OCI-LY7 (cell line): Measurements from ENCODE around the gene PAXIP1. TPM values are rescaled to one million over a fixed set of nuclear protein-coding genes. Genes with fewer than 3 reads are reported as not detected.
A peak's percentile ranks its signal among the peaks of the same experiment; 100 is the strongest.
"Not testable (repeated sequence)": the region's sequence is repeated elsewhere in the genome, so short reads cannot be mapped to it uniquely, and the experiment has no call there.

Source experiments
- BruUV-seq: library from RNA; stranded (reverse); fragments of 400-500 nt; replicated peaks from 2 replicates; lab custom pipeline; 2021; lab: Mats Ljungman, UMichigan
- CTCF ChIA-PET: fragments of 300-600 bp; sonication (Branson Sonifier 250); formaldehyde crosslinking; loops from one replicate; lab custom pipeline; 2022; ENCODE audit warnings: antibody characterized with exemption; ENCODE audit not compliant: unreplicated experiment; lab: Charles Lee
- POLR2A ChIA-PET: fragments of 300-600 bp; sonication (Branson Sonifier 250); formaldehyde crosslinking; loops from one replicate; lab custom pipeline; 2022; ENCODE audit warnings: antibody characterized with exemption; lab: Charles Lee
- DNase-seq: peaks from one replicate; pipeline ENCODE4 v3.0.0-alpha.2; 2015; ENCODE audit warnings: low spot score
- H2AFZ ChIP-seq: fragments of 200-600 bp; sonication (generic), shearing (Covaris generic); 2 replicates; pipeline ENCODE4 v1.6.1; 2014; ENCODE audit warnings: mild to moderate bottlenecking, antibody characterized with exemption, low read length, moderate library complexity
- H3K27ac ChIP-seq: fragments of 200-600 bp; sonication (generic); 2 replicates; pipeline ENCODE4 v1.5.1; 2014; ENCODE audit warnings: mixed run types, low read depth, mild to moderate bottlenecking, moderate library complexity, low read length, inconsistent platforms; ENCODE audit not compliant: poor library complexity, severe bottlenecking
- H3K36me3 ChIP-seq: fragments of 200-600 bp; sonication (generic); 2 replicates; pipeline ENCODE4 v1.6.1; 2014; ENCODE audit warnings: mild to moderate bottlenecking, antibody characterized with exemption, low read length, moderate library complexity, mixed read lengths; ENCODE audit not compliant: insufficient read depth
- H3K4me1 ChIP-seq: fragments of 200-600 bp; sonication (generic); 2 replicates; pipeline ENCODE4 v1.5.1; 2014; ENCODE audit warnings: mild to moderate bottlenecking, low read length; ENCODE audit not compliant: insufficient read depth, poor library complexity, severe bottlenecking
- H3K4me2 ChIP-seq: fragments of 200-600 bp; sonication (generic); 2 replicates; pipeline ENCODE4 v1.6.1; 2014; ENCODE audit warnings: mild to moderate bottlenecking, low read length
- H3K4me3 ChIP-seq: fragments of 200-600 bp; sonication (generic); 2 replicates; pipeline ENCODE4 v1.5.1; 2014; ENCODE audit warnings: mild to moderate bottlenecking, low read depth, low read length; ENCODE audit not compliant: poor library complexity, severe bottlenecking
- H3K79me2 ChIP-seq: fragments of 200-600 bp; sonication (generic); 2 replicates; pipeline ENCODE4 v1.6.1; 2016; ENCODE audit warnings: low read depth, mild to moderate bottlenecking, low read length, moderate library complexity, mixed read lengths; ENCODE audit not compliant: insufficient read depth
- H3K9me2 ChIP-seq: fragments of 200-600 bp; sonication (generic); 2 replicates; pipeline ENCODE4 v1.6.1; 2016; ENCODE audit warnings: mild to moderate bottlenecking, low read length, mixed read lengths; ENCODE audit not compliant: insufficient read depth
- H3K9me3 ChIP-seq: fragments of 200-600 bp; sonication (generic); 2 replicates; pipeline ENCODE4 v1.6.1; 2014; ENCODE audit warnings: mild to moderate bottlenecking, mixed run types, low read length, mixed read lengths
- H4K20me1 ChIP-seq: fragments of 200-600 bp; sonication (generic); 2 replicates; pipeline ENCODE4 v1.6.1; 2014; ENCODE audit warnings: mild to moderate bottlenecking, antibody characterized with exemption, low read length, moderate library complexity, mixed read lengths; ENCODE audit not compliant: insufficient read depth
- CTCF ChIP-seq: fragments of 200-600 bp; sonication (generic); conservative IDR thresholded peaks from 2 replicates; pipeline ENCODE4 v1.5.1; 2014; ENCODE audit warnings: mild to moderate bottlenecking, antibody characterized with exemption, low read length, moderate library complexity, mixed read lengths
- EZH2phosphoT487 ChIP-seq: fragments of 200-600 bp; sonication (generic); IDR thresholded peaks from 2 replicates; pipeline ENCODE4 v1.6.1; 2018; ENCODE audit warnings: low read depth, borderline replicate concordance, mild to moderate bottlenecking, mixed run types, antibody characterized with exemption, low read length, moderate library complexity, mixed read lengths
- intact Hi-C: fragments of 100-400 bp; cut with micrococcal nuclease; formaldehyde crosslinking; loops from one replicate; pipeline ENCODE4 v1.10.0; 2022; ENCODE audit not compliant: unreplicated experiment
- total RNA-seq, 2 experiments: library from RNA; depleted of rRNA in 1 of 2; stranded (reverse); fragments of >200 nt in 1 of 2; shearing (Covaris generic) in 1 of 2; gene quantifications; 2 replicates each; pipeline ENCODE4 v1.2.3, GENCODE V29; 2014 to 2022

The PAXIP1 gene
- total RNA-seq, 2 experiments from 2014 or later, result 27.4 to 33.0 TPM

- ChIA-PET POLR2A (interaction anchor here (0.9 to 1.5 kb wide), 5 partner anchors 12 to 375 kb away, joined by 3 to 7 read pairs (median 4); no protein-coding TSS in a partner anchor), CTCF (interaction anchor here (0.6 to 1.3 kb wide), 4 partner anchors 17 to 417 kb away, joined by 3 to 15 read pairs (median 3); no protein-coding TSS in a partner anchor)
- Histone ChIP-seq H3K36me3 (no peaks in the 10 kb centered on the region), H4K20me1 (no peaks in the 10 kb centered on the region), H3K4me3 (peak overlapping the region; percentile 76), H3K9me3 (no peaks in the 10 kb centered on the region), H3K4me2 (peak overlapping the region; percentile 98), H3K4me1 (peaks cover 10% of the 10 kb centered on the region), H3K27ac (peak overlapping the region; percentile 33), H3K9me2 (no peaks in the 10 kb centered on the region), H3K79me2 (no peaks in the 10 kb centered on the region), H2AFZ (peak overlapping the region; percentile 100)
- intact Hi-C loops, result loop anchor here (1.0 to 5.0 kb wide), 6 partner anchors 77 to 418 kb away; partner anchors contain the start of gene INSIG1
- BruUV-seq, result no TSS peak
- peak; percentile 91 for DNase-seq
- TF ChIP-seq CTCF, result peak; percentile 94
- TF ChIP-seq EZH2phosphoT487, result no peak
Observed at GRCh38 chr7:154927624-154928125, 75.2 kb downstream of the PAXIP1 start.

- POLR2A ChIA-PET, result not testable (repeated sequence)
Observed at GRCh38 chr7:154922472-154922871, 80.5 kb downstream of the PAXIP1 start.

GRCh38 chr7:154919344-154920225, 83.3 kb downstream of the PAXIP1 start:
- H3K27ac ChIP-seq, result no peak overlapping the region
- no peak overlapping the region for H2AFZ ChIP-seq
- no peak overlapping the region for H3K4me3 ChIP-seq
- no peaks in the 10 kb centered on the region for H3K4me1 ChIP-seq
- H3K36me3 ChIP-seq, result no peaks in the 10 kb centered on the region
- no peaks in the 10 kb centered on the region for H3K9me3 ChIP-seq
- no peak for TF ChIP-seq CTCF
- TF ChIP-seq EZH2phosphoT487, result no peak
- H3K4me2 ChIP-seq, result no peak overlapping the region
- H3K9me2 ChIP-seq, result no peaks in the 10 kb centered on the region
- no peak for DNase-seq
- ChIA-PET CTCF (no interaction called here), POLR2A (no interaction called here)
- H3K79me2 ChIP-seq, result no peaks in the 10 kb centered on the region
- no peaks in the 10 kb centered on the region for H4K20me1 ChIP-seq
- intact Hi-C loops, result no loop called here
- no TSS peak for BruUV-seq

More at GRCh38 chr7:154922472-154922871, 80.5 kb downstream of the PAXIP1 start:
- BruUV-seq, H3K4me2 ChIP-seq, H2AFZ ChIP-seq, DNase-seq, H4K20me1 ChIP-seq, H3K79me2 ChIP-seq, H3K9me3 ChIP-seq, H3K36me3 ChIP-seq, H3K9me2 ChIP-seq, CTCF ChIA-PET, H3K4me1 ChIP-seq, H3K27ac ChIP-seq, H3K4me3 ChIP-seq, intact Hi-C loops: not testable (repeated sequence)
